ENCODE measurements around the gene MFSD2B.
"Not testable (repeated sequence)": the region's sequence is repeated elsewhere in the genome, so short reads cannot be mapped to it uniquely, and the experiment has no call there.

The MFSD2B gene

GRCh38 chr2:24019729-24020128 lies 9.8 kb downstream of the MFSD2B start:
- no peak for DNase-seq

- no peak for DNase-seq
These were observed 10.4 kb downstream of the MFSD2B start for GRCh38 chr2:24020244-24020643.

- DNase-seq: no peak
These were observed 11.5 kb downstream of the MFSD2B start for GRCh38 chr2:24021122-24021998.

- no peak for DNase-seq
These were observed 12.6 kb downstream of the MFSD2B start for GRCh38 chr2:24022324-24022974.

- DNase-seq: no peak
These were observed 13.2 kb downstream of the MFSD2B start for GRCh38 chr2:24022975-24023575.

GRCh38 chr2:24024018-24024417 lies 14.1 kb downstream of the MFSD2B start:
- no peak for DNase-seq

GRCh38 chr2:24024996-24025663 lies 15.2 kb downstream of the MFSD2B start:
- DNase-seq: no peak

GRCh38 chr2:24026233-24026632 lies 16.3 kb downstream of the MFSD2B start:
- no peak for DNase-seq

- no peak for DNase-seq
These were observed 29.1 kb downstream of the MFSD2B start for GRCh38 chr2:24038786-24039499.

GRCh38 chr2:24040511-24040910 lies 30.6 kb downstream of the MFSD2B start:
- no peak for DNase-seq

GRCh38 chr2:24043133-24043532 lies 33.2 kb downstream of the MFSD2B start:
- not testable (repeated sequence) for DNase-seq

GRCh38 chr2:24045511-24046508 lies 35.9 kb downstream of the MFSD2B start:
- no peak for DNase-seq

GRCh38 chr2:24046599-24046929 lies 36.7 kb downstream of the MFSD2B start:
- no peak for DNase-seq

- peak; percentile 69 to 80 (median 75) for DNase-seq
These were observed 37.2 kb downstream of the MFSD2B start, which contains the start of gene WDCP for GRCh38 chr2:24046930-24047702. TSS of gene WDCP (minus strand) at chr2:24047391. CDS start at chr2:24039494, 7,897 bp downstream.

GRCh38 chr2:24047703-24048033 lies 37.8 kb downstream of the MFSD2B start:
- DNase-seq: no peak

- no peak for DNase-seq
These were observed 39.0 kb downstream of the MFSD2B start for GRCh38 chr2:24048769-24049484.

- peak in 1 of 4 experiments; percentile 8 for DNase-seq
These were observed 39.7 kb downstream of the MFSD2B start, which contains the start of gene FKBP1B for GRCh38 chr2:24049485-24050021. TSS of gene FKBP1B (plus strand) at chr2:24049741. CDS start at chr2:24049850, 109 bp downstream.

GRCh38 chr2:24050041-24050979 lies 40.4 kb downstream of the MFSD2B start:
- peak in 1 of 4 experiments; percentile 10 for DNase-seq

Data from activated naive CD4-positive, alpha-beta T cell (primary cell).